AG04450 (cell line): ENCODE data around the gene STOML3. TPM values are rescaled to one million over a fixed set of nuclear protein-coding genes. Genes with fewer than 3 reads are reported as not detected.

Experiments
- CTCF ChIA-PET: fragments of 300-600, 350-600 bp; formaldehyde crosslinking; extraction: SDS; loops from one replicate; lab custom pipeline; 2022; ENCODE audit warnings: antibody characterized with exemption, inconsistent platforms; lab: Charles Lee
- POLR2A ChIA-PET: fragments of 350-600 bp; formaldehyde crosslinking; extraction: SDS; loops from one replicate; lab custom pipeline; 2021; ENCODE audit warnings: antibody characterized with exemption, inconsistent platforms; lab: Yijun Ruan, JAX
- DNase-seq: peaks from one replicate; pipeline ENCODE4 v3.0.0-alpha.2; 2011; ENCODE audit warnings: low read depth, low spot score
- H3K27ac ChIP-seq: one replicate; pipeline ENCODE4 v1.5.1; 2012; ENCODE audit warnings: low read depth, low read length, control low read depth
- H3K27me3 ChIP-seq: one replicate; pipeline ENCODE4 v1.6.0; 2012; ENCODE audit warnings: low read length; ENCODE audit not compliant: control insufficient read depth, insufficient read depth
- H3K4me3 ChIP-seq: 2 replicates; pipeline ENCODE4 v1.5.1; 2011; ENCODE audit warnings: mild to moderate bottlenecking, low read depth, low read length, control low read depth
- H3K9me3 ChIP-seq: 2 replicates; pipeline ENCODE4 v1.5.1; 2012; ENCODE audit warnings: low read length; ENCODE audit not compliant: control insufficient read depth, insufficient read depth
- CTCF ChIP-seq: IDR thresholded peaks from 2 replicates; pipeline ENCODE4 v1.5.1; 2011; ENCODE audit warnings: low read depth, low read length, control low read depth, inconsistent platforms
- polyA plus RNA-seq: library from polyadenylated mRNA; depleted of rRNA; stranded (reverse); fragments of >200 nt; gene quantifications from 2 replicates; pipeline ENCODE4 v1.2.3, GENCODE V29; 2011

STOML3 gene
- polyA plus RNA-seq, 1 experiment = not detected

- TF ChIP-seq CTCF = no peak
- ChIA-PET POLR2A (no interaction called here), CTCF (no interaction called here)
- H3K4me3 ChIP-seq = no peak overlapping the region
- H3K27ac ChIP-seq = no peak overlapping the region
- H3K27me3 ChIP-seq = peaks cover 2% of the 10 kb centered on the region
- no peak for DNase-seq
- H3K9me3 ChIP-seq = no peaks in the 10 kb centered on the region
Measured at GRCh38 chr13:38981096-38981495, 9.5 kb downstream of the STOML3 start.

GRCh38 chr13:38980750-38981078 lies 9.9 kb downstream of the STOML3 start:
- DNase-seq = no peak
- POLR2A ChIA-PET = no interaction called here
- CTCF ChIA-PET = no interaction called here
- H3K27me3 ChIP-seq = peaks cover 2% of the 10 kb centered on the region
- no peak overlapping the region for H3K4me3 ChIP-seq
- TF ChIP-seq CTCF = no peak
- no peak overlapping the region for H3K27ac ChIP-seq
- no peaks in the 10 kb centered on the region for H3K9me3 ChIP-seq

- ChIA-PET CTCF (interaction anchor here (0.7 kb wide), 1 partner anchor 13 kb away, joined by 3 read pairs; no protein-coding TSS in a partner anchor), POLR2A (no interaction called here)
- TF ChIP-seq CTCF = no peak
- no peak overlapping the region for H3K4me3 ChIP-seq
- no peak for DNase-seq
- H3K9me3 ChIP-seq = no peaks in the 10 kb centered on the region
- H3K27ac ChIP-seq = no peak overlapping the region
- peaks cover 2% of the 10 kb centered on the region for H3K27me3 ChIP-seq
Measured at GRCh38 chr13:38979891-38980749, 10.5 kb downstream of the STOML3 start.

GRCh38 chr13:38970380-38971051 lies 20.1 kb downstream of the STOML3 start:
- no peak for TF ChIP-seq CTCF
- H3K9me3 ChIP-seq = no peaks in the 10 kb centered on the region
- H3K27me3 ChIP-seq = no peaks in the 10 kb centered on the region
- no peak overlapping the region for H3K4me3 ChIP-seq
- ChIA-PET CTCF (no interaction called here), POLR2A (no interaction called here)
- no peak overlapping the region for H3K27ac ChIP-seq
- DNase-seq = no peak

- no peak for TF ChIP-seq CTCF
- POLR2A ChIA-PET = no interaction called here
- Histone ChIP-seq H3K9me3 (no peaks in the 10 kb centered on the region), H3K27ac (no peak overlapping the region), H3K27me3 (no peaks in the 10 kb centered on the region), H3K4me3 (no peak overlapping the region)
- CTCF ChIA-PET = interaction anchor here (0.8 kb wide), 1 partner anchor 647 kb away, joined by 3 read pairs; no protein-coding TSS in a partner anchor
- no peak for DNase-seq
Measured at GRCh38 chr13:38969187-38969586, 21.4 kb downstream of the STOML3 start.
